Body of pancreas (tissue), 4 donors: ENCODE results near the gene CDC45. TPM values are rescaled to one million over a fixed set of nuclear protein-coding genes. Genes with fewer than 3 reads are reported as not detected.

Experiments used
- ATAC-seq: fragments of 150-250 bp; one replicate; pipeline ENCODE4 v1.9.1; 2016
- DNase-seq, 4 donors: peaks; one replicate each; pipeline ENCODE4 v3.0.0-alpha.2; 2019
- H3K27ac ChIP-seq, 4 donors: fragments of 200-600 bp; sonication (generic); 1 replicate in 3 of 4; 2 replicates in 1 of 4; pipeline versions ENCODE4 v1.5.1 to v1.6.1; 2016 to 2019; ENCODE audit warnings: mild to moderate bottlenecking in 1 of 4, mixed read lengths in 1 of 4, moderate library complexity in 1 of 4
- H3K27me3 ChIP-seq, 2 donors: fragments of 200-600 bp; sonication (generic); one replicate each; pipeline ENCODE4 v1.6.0; 2016; ENCODE audit warnings: mild to moderate bottlenecking in 1 of 2
- H3K36me3 ChIP-seq, 2 donors: fragments of 200-600 bp; sonication (generic); replicated peaks in 1 of 2; 2 replicates each; pipeline ENCODE4 v1.5.1; 2016; ENCODE audit warnings: low read depth in 2 of 2; ENCODE audit not compliant: insufficient read depth in 1 of 2
- H3K4me1 ChIP-seq: fragments of 200-600 bp; sonication (generic); one replicate; pipeline ENCODE4 v1.6.0; 2016
- H3K4me3 ChIP-seq, 2 donors: fragments of 200-600 bp; sonication (generic); 1 replicate in 1 of 2; 2 replicates in 1 of 2; pipeline ENCODE4 v1.5.1; 2016 to 2019
- H3K9me3 ChIP-seq, 3 donors: fragments of 200-600 bp; sonication (generic); 1 replicate in 2 of 3; 2 replicates in 1 of 3; pipeline ENCODE4 v1.5.1; 2016
- POLR2A ChIP-seq, 3 donors: fragments of 450-650 bp; IDR thresholded peaks; one replicate each; pipeline ENCODE4 v1.6.1; 2016; ENCODE audit warnings: antibody characterized with exemption in 3 of 3, mild to moderate bottlenecking in 2 of 3
- WGBS, 2 donors: methylation state at CpG; one replicate each; pipeline ENCODE4 v1.1.5; 2017; 5-methylcytosine and 5-hydroxymethylcytosine counted together
- intact Hi-C: fragments of 100-400 bp; cut with DNase I; formaldehyde crosslinking; loops from one replicate; pipeline ENCODE4 v1.15.1; 2023
- total RNA-seq, 2 donors: library from RNA; depleted of rRNA; stranded (reverse); fragments of >200 nt; gene quantifications; one replicate each; pipeline ENCODE4 v1.1.0, GENCODE V29; 2016
- TF ChIP-seq, protein P1 (sequence below), 7 experiments: fragments of 450-650 bp in 4 of 7; fragments of 200-600 bp in 3 of 7; sonication (generic) in 3 of 7; IDR thresholded peaks; one replicate each; pipeline ENCODE4 v1.5.1; 2016 to 2019; ENCODE audit warnings: antibody characterized with exemption in 7 of 7

The CDC45 gene
- total RNA-seq, 2 donors from 2014 or later = not detected

DNA sequence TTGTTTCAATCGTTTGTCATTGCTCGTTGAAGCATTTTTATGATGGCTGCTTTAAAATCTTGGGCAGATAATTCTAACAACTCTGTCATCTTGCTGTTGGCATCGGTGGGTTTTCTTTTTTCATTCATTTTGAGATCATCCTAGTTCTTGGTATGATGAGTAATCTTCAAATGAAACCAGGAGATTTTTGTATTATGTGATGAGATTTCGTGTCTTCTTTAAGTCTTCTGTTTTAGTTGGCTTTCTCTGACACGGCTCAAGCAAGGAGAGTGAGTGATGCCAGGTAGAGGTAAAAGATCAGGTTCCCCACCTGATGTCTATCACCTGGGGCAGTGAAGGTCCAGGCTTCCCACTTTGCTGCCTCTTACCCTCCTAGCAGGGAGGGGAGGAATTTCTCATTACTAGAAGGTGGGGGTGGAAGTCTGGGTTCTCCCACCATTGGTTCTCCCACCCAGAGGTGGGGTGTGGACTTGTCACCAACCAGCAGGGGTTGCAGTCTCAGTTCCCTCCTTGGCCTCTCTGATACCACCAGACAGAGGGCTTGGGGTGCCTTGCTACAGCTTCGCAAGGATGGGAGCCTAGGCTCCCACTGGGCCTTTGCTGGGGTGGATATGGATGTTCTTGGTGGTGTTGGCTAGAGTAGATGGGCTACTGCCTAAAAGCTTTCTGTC is 12.9 kb downstream of the CDC45 start:
- intact Hi-C loops = no loop called here

GRCh38 chr22:19494001-19494560 is 14.4 kb downstream of the CDC45 start:
- DNase-seq (no peak), ATAC-seq (no peak)
- H3K4me3 ChIP-seq = no peak overlapping the region
- H3K4me1 ChIP-seq = no peaks in the 10 kb centered on the region
- no peaks in the 10 kb centered on the region for H3K9me3 ChIP-seq
- H3K27ac ChIP-seq = no peak overlapping the region
- intact Hi-C loops = no loop called here
- H3K27me3 ChIP-seq = no peaks in the 10 kb centered on the region
- 90 to 95% methylated on average over 2 to 8 of the region's 8 CpGs for WGBS, 2 donors
- TF ChIP-seq, protein P1, sequence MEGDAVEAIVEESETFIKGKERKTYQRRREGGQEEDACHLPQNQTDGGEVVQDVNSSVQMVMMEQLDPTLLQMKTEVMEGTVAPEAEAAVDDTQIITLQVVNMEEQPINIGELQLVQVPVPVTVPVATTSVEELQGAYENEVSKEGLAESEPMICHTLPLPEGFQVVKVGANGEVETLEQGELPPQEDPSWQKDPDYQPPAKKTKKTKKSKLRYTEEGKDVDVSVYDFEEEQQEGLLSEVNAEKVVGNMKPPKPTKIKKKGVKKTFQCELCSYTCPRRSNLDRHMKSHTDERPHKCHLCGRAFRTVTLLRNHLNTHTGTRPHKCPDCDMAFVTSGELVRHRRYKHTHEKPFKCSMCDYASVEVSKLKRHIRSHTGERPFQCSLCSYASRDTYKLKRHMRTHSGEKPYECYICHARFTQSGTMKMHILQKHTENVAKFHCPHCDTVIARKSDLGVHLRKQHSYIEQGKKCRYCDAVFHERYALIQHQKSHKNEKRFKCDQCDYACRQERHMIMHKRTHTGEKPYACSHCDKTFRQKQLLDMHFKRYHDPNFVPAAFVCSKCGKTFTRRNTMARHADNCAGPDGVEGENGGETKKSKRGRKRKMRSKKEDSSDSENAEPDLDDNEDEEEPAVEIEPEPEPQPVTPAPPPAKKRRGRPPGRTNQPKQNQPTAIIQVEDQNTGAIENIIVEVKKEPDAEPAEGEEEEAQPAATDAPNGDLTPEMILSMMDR (IDR thresholded peaks at IDR 0.05) = no peak
- TF ChIP-seq POLR2A (IDR thresholded peaks at IDR 0.05) = no peak
- H3K36me3 ChIP-seq = no peaks in the 10 kb centered on the region

More for the DNA sequence above, 12.9 kb downstream of the CDC45 start:
- no peak for DNase-seq
- Histone ChIP-seq H3K4me3 (no peak overlapping the region), H3K36me3 (no peaks in the 10 kb centered on the region), H3K4me1 (no peaks in the 10 kb centered on the region), H3K27me3 (no peaks in the 10 kb centered on the region), H3K9me3 (no peaks in the 10 kb centered on the region), H3K27ac (no peak overlapping the region)
- no peak for ATAC-seq
- 84 to 91% methylated on average over 6 of the region's 6 CpGs for WGBS, 2 donors
- TF ChIP-seq POLR2A (IDR thresholded peaks at IDR 0.05) = no peak
- TF ChIP-seq, protein P1 (IDR thresholded peaks at IDR 0.05) = no peak

DNA sequence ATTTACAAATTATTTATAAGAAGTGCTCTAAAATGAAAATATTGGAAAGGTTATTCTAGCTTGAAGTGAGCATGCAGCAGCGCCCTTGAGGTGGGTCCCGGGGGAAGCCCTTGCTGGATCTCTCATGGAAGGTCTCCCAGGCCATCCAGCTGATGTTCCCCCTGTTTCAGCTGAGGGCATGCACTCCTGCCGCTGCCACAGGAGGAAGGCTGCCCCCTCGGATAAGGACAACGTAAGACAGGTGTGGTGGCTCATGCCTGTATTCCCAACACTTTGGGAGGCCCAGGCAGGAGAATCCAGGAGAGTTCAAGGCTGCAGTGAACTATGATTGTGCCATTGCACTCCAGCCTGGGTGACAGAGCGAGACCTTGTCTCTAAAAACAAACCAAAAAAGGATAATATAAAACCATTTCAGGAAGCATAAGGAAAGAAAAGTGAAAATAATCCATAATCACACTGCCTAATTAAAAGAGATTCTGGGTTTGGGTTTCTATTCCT is 15.0 kb downstream of the CDC45 start:
- TF ChIP-seq, protein P1 (IDR thresholded peaks at IDR 0.05) = no peak
- 88 to 91% methylated on average over 6 of the region's 6 CpGs for WGBS, 2 donors
- no peak for ATAC-seq
- intact Hi-C loops = no loop called here
- no peak for DNase-seq
- Histone ChIP-seq H3K27me3 (no peaks in the 10 kb centered on the region), H3K36me3 (no peaks in the 10 kb centered on the region), H3K27ac (no peak overlapping the region), H3K4me3 (no peak overlapping the region), H3K4me1 (no peaks in the 10 kb centered on the region), H3K9me3 (no peaks in the 10 kb centered on the region)

GRCh38 chr22:19495562-19496323 is 16.0 kb downstream of the CDC45 start:
- Histone ChIP-seq H3K27ac (no peak overlapping the region), H3K4me1 (no peaks in the 10 kb centered on the region), H3K9me3 (no peaks in the 10 kb centered on the region), H3K4me3 (no peak overlapping the region), H3K36me3 (no peaks in the 10 kb centered on the region), H3K27me3 (no peaks in the 10 kb centered on the region)
- WGBS, 2 donors = 58 to 72% methylated on average over 5 of the region's 5 CpGs
- ATAC-seq = no peak
- DNase-seq = no peak
- intact Hi-C loops = no loop called here
- no peak for TF ChIP-seq POLR2A (IDR thresholded peaks at IDR 0.05)
- TF ChIP-seq, protein P1 (IDR thresholded peaks at IDR 0.05) = no peak
